Sigmoid colon (tissue), 7 donors: Measurements from ENCODE around the gene NAXE. TPM values are rescaled to one million over a fixed set of nuclear protein-coding genes. Genes with fewer than 3 reads are reported as not detected.
"Not testable (repeated sequence)": the region's sequence is repeated elsewhere in the genome, so short reads cannot be mapped to it uniquely, and the experiment has no call there.

Experiments used
- DNase-seq: peaks from one replicate; pipeline ENCODE4 v3.0.0-alpha.2; 2019
- H3K27ac ChIP-seq, 4 donors: fragments of 200-600 bp; sonication (generic); one replicate each; pipeline ENCODE4 v1.5.1; 2016 to 2019; ENCODE audit warnings: mild to moderate bottlenecking in 1 of 4
- H3K27me3 ChIP-seq, 3 donors: fragments of 200-600 bp; sonication (generic); one replicate each; pipeline ENCODE4 v1.5.1; 2019; ENCODE audit warnings: mild to moderate bottlenecking in 1 of 3
- H3K36me3 ChIP-seq, 4 donors: fragments of 200-600 bp; sonication (generic); one replicate each; pipeline ENCODE4 v1.5.1; 2016 to 2019
- H3K4me1 ChIP-seq, 4 donors: fragments of 200-600 bp; sonication (generic); one replicate each; pipeline ENCODE4 v1.5.1; 2017 to 2019
- H3K4me3 ChIP-seq, 4 donors: fragments of 200-600 bp; sonication (generic); one replicate each; pipeline ENCODE4 v1.5.1; 2017 to 2019; ENCODE audit warnings: mild to moderate bottlenecking in 2 of 4, moderate library complexity in 1 of 4
- H3K9me3 ChIP-seq, 4 donors: fragments of 200-600 bp in 3 of 4; sonication (generic) in 3 of 4; one replicate each; pipeline versions ENCODE4 v1.5.1 to v1.6.1; 2013 to 2019
- CTCF ChIP-seq, 4 experiments: fragments of 450-650 bp in 3 of 4; fragments of 200-600 bp in 1 of 4; IDR thresholded peaks; one replicate each; pipeline ENCODE4 v1.5.1; 2016 to 2019; ENCODE audit warnings: antibody characterized with exemption in 4 of 4, mild to moderate bottlenecking in 3 of 4, moderate library complexity in 2 of 4
- EP300 ChIP-seq, 4 donors: sonication (generic); formaldehyde crosslinking; IDR thresholded peaks; one replicate each; pipeline ENCODE4 v1.6.1; 2017; ENCODE audit warnings: antibody characterized with exemption in 4 of 4
- POLR2A ChIP-seq, 2 donors: fragments of 450-650 bp; IDR thresholded peaks; one replicate each; pipeline ENCODE4 v1.6.1; 2016; ENCODE audit warnings: antibody characterized with exemption in 2 of 2, mild to moderate bottlenecking in 2 of 2, moderate library complexity in 2 of 2
- POLR2AphosphoS5 ChIP-seq, 4 donors: sonication (generic); formaldehyde crosslinking; IDR thresholded peaks; one replicate each; pipeline ENCODE4 v1.6.1; 2017; ENCODE audit warnings: antibody characterized with exemption in 4 of 4
- WGBS, 2 donors: extraction: QIAGEN DNeasy Blood & Tissue Kit; methylation state at CpG; one replicate each; pipeline ENCODE4 v1.1.7; 2013; 5-methylcytosine and 5-hydroxymethylcytosine counted together
- intact Hi-C: fragments of 100-400 bp; cut with DNase I; formaldehyde crosslinking; loops from one replicate; pipeline ENCODE4 v1.15.1; 2023
- polyA plus RNA-seq, 3 donors: library from polyadenylated mRNA; stranded (reverse); fragments of 200-250 nt; gene quantifications; one replicate each; pipeline ENCODE4 v1.2.3, GENCODE V29; 2013
- total RNA-seq, 4 donors: library from RNA; depleted of rRNA; stranded (reverse); fragments of >200 nt; gene quantifications; one replicate each; pipeline ENCODE4 v1.1.0, GENCODE V29; 2016
- donor health status: healthy with polysubstance abuse.
- donor health status: Bipolar disorder and iron deficiency.
- donor health status: healthy.

Gene NAXE
- total and polyA plus RNA-seq, 7 donors: 59.3 to 113 (median 80.8) TPM

- no peak for DNase-seq
- Histone ChIP-seq H3K27me3 (no peaks in the 10 kb centered on the region), H3K4me1 (peaks cover 0 to 20% (median 18%) of the 10 kb centered on the region in 4 donors), H3K9me3 (no peaks in the 10 kb centered on the region), H3K27ac (peak overlapping the region; percentile 79 to 84 (median 82)), H3K36me3 (peaks cover 0 to 32% (median 11%) of the 10 kb centered on the region in 4 donors), H3K4me3 (peak overlapping the region; percentile 65 to 73 (median 65))
- intact Hi-C loops: loop anchor here (2.0 kb wide), 2 partner anchors 120 to 144 kb away; no protein-coding TSS in a partner anchor
- no peak for TF ChIP-seq EP300 (IDR thresholded peaks at IDR 0.05)
- no peak for TF ChIP-seq CTCF (IDR thresholded peaks at IDR 0.05)
- no peak for TF ChIP-seq POLR2AphosphoS5 (IDR thresholded peaks at IDR 0.05)
- TF ChIP-seq POLR2A (IDR thresholded peaks at IDR 0.05): no peak
- 2% methylated on average over 13 of the region's 13 CpGs for WGBS, 2 donors
These were observed 9.2 kb downstream of the NAXE start for GRCh38 chr1:156600733-156601121.

GRCh38 chr1:156601122-156601830, 9.7 kb downstream of the NAXE start, which contains the start of gene GPATCH4:
TSS of gene GPATCH4 (minus strand) at chr1:156601479.
- no peaks in the 10 kb centered on the region for H3K27me3 ChIP-seq
- intact Hi-C loops: loop anchor here (2.0 kb wide), 2 partner anchors 120 to 144 kb away; no protein-coding TSS in a partner anchor
- peak within 1 kb of the TSS; percentile 79 to 84 (median 82) for H3K27ac ChIP-seq
- H3K36me3 ChIP-seq: peaks cover 0 to 26% (median 8%) of the 10 kb centered on the region in 4 donors
- DNase-seq: peak; percentile 91
- WGBS, 2 donors: 0% methylated on average over 35 of the region's 35 CpGs
- H3K4me1 ChIP-seq: peaks cover 0 to 20% (median 18%) of the 10 kb centered on the region in 4 donors
- no peaks in the 10 kb centered on the region for H3K9me3 ChIP-seq
- peak within 1 kb of the TSS; percentile 65 to 73 (median 65) for H3K4me3 ChIP-seq
- peak in 3 of 4 donors; percentile 62 to 70 (median 70) for TF ChIP-seq POLR2AphosphoS5 (IDR thresholded peaks at IDR 0.05)
- peak in 2 of 4 donors; percentile 4 to 8 for TF ChIP-seq EP300 (IDR thresholded peaks at IDR 0.05)
- TF ChIP-seq CTCF (IDR thresholded peaks at IDR 0.05): no peak
- no peak for TF ChIP-seq POLR2A (IDR thresholded peaks at IDR 0.05)

- Histone ChIP-seq H3K4me1 (peaks cover 0 to 20% (median 18%) of the 10 kb centered on the region in 4 donors), H3K27me3 (no peaks in the 10 kb centered on the region), H3K36me3 (peaks cover 0 to 20% (median 5%) of the 10 kb centered on the region in 4 donors), H3K27ac (peak overlapping the region; percentile 79 to 84 (median 82)), H3K4me3 (peak overlapping the region; percentile 65 to 73 (median 65)), H3K9me3 (no peaks in the 10 kb centered on the region)
- 71 to 72% methylated on average over 12 of the region's 12 CpGs for WGBS, 2 donors
- intact Hi-C loops: loop anchor here (2.0 kb wide), 2 partner anchors 121 to 145 kb away; no protein-coding TSS in a partner anchor
- TF ChIP-seq CTCF (IDR thresholded peaks at IDR 0.05): no peak
- TF ChIP-seq POLR2A (IDR thresholded peaks at IDR 0.05): no peak
- TF ChIP-seq EP300 (IDR thresholded peaks at IDR 0.05): no peak
- TF ChIP-seq POLR2AphosphoS5 (IDR thresholded peaks at IDR 0.05): no peak
- no peak for DNase-seq
These were observed 10.3 kb downstream of the NAXE start for GRCh38 chr1:156601892-156602291.

GRCh38 chr1:156602557-156602993, 11.0 kb downstream of the NAXE start:
- no peak overlapping the region for H3K4me3 ChIP-seq
- H3K27ac ChIP-seq: no peak overlapping the region
- no peaks in the 10 kb centered on the region for H3K27me3 ChIP-seq
- WGBS, 2 donors: 32 to 41% methylated on average over 10 of the region's 10 CpGs
- intact Hi-C loops: no loop called here
- H3K9me3 ChIP-seq: no peaks in the 10 kb centered on the region
- H3K4me1 ChIP-seq: peaks cover 0 to 20% (median 19%) of the 10 kb centered on the region in 4 donors
- no peak for DNase-seq
- H3K36me3 ChIP-seq: peaks cover 0 to 13% (median 5%) of the 10 kb centered on the region in 4 donors
- TF ChIP-seq CTCF (IDR thresholded peaks at IDR 0.05): no peak
- no peak for TF ChIP-seq POLR2AphosphoS5 (IDR thresholded peaks at IDR 0.05)
- TF ChIP-seq EP300 (IDR thresholded peaks at IDR 0.05): no peak

GRCh38 chr1:156607344-156607743, 15.8 kb downstream of the NAXE start:
- not testable (repeated sequence) for DNase-seq, H3K36me3 ChIP-seq, H3K27me3 ChIP-seq, H3K9me3 ChIP-seq, H3K4me3 ChIP-seq
- WGBS, 2 donors: 75 to 80% methylated on average over 4 of the region's 4 CpGs
- H3K4me1 ChIP-seq: peaks cover 0 to 13% (median 8%) of the 10 kb centered on the region in 4 donors
- H3K27ac ChIP-seq: peak overlapping the region in 1 of 4 donors; percentile 6
- intact Hi-C loops: loop anchor here (2.0 to 5.0 kb wide), 2 partner anchors 23 to 220 kb away; no protein-coding TSS in a partner anchor
